IMR-90 (cell line): ENCODE measurements around the gene MED17. TPM values are rescaled to one million over a fixed set of nuclear protein-coding genes. Genes with fewer than 3 reads are reported as not detected.

Experiments
- ATAC-seq: fragments of 200-7000 bp; cut with Tn5 transposase; 2 replicates; pipeline ENCODE4 v1.9.1; 2020; ENCODE audit warnings: low read depth, mild to moderate bottlenecking, moderate library complexity
- BruUV-seq: library from RNA; stranded (reverse); fragments of 400-500 nt; replicated peaks from 2 replicates; lab custom pipeline; 2021; lab: Mats Ljungman, UMichigan
- CTCF ChIA-PET: fragments of 300-600 bp; formaldehyde crosslinking; extraction: SDS; loops from one replicate; lab custom pipeline; 2021; ENCODE audit warnings: antibody characterized with exemption; lab: Yijun Ruan, JAX
- POLR2A ChIA-PET: fragments of 300-600 bp; sonication (Branson Sonifier 250); formaldehyde crosslinking; loops from one replicate; lab custom pipeline; 2022; ENCODE audit warnings: antibody characterized with exemption; ENCODE audit not compliant: unreplicated experiment; lab: Charles Lee
- DNase-seq: peaks from one replicate; pipeline ENCODE4 v3.0.0; 2013
- H2AFZ ChIP-seq: replicated peaks from 2 replicates; pipeline ENCODE3; 2013; ENCODE audit warnings: low read length, mild to moderate bottlenecking; ENCODE audit not compliant: poor library complexity
- H2AK5ac ChIP-seq: 2 replicates; pipeline ENCODE4 v1.6.1; 2013; ENCODE audit warnings: low read depth, low read length, inconsistent platforms
- H2AK9ac ChIP-seq: replicated peaks from 2 replicates; pipeline ENCODE3; 2013; ENCODE audit warnings: mild to moderate bottlenecking, low read depth, low read length, moderate library complexity; ENCODE audit not compliant: poor library complexity
- H2BK120ac ChIP-seq: 2 replicates; pipeline ENCODE4 v1.6.1; 2013; ENCODE audit warnings: low read depth, low read length, inconsistent platforms
- H2BK15ac ChIP-seq: 3 replicates; pipeline ENCODE4 v1.6.1; 2013; ENCODE audit warnings: low read depth, low read length, inconsistent platforms
- H2BK20ac ChIP-seq: 2 replicates; pipeline ENCODE4 v1.6.1; 2013; ENCODE audit warnings: low read depth, mild to moderate bottlenecking, inconsistent platforms, low read length, moderate library complexity
- H2BK5ac ChIP-seq: 2 replicates; pipeline ENCODE4 v1.6.1; 2013; ENCODE audit warnings: mild to moderate bottlenecking, low read depth, low read length, inconsistent platforms; ENCODE audit not compliant: poor library complexity, severe bottlenecking
- H3K14ac ChIP-seq: replicated peaks from 2 replicates; pipeline ENCODE4 v1.6.1; 2013; ENCODE audit warnings: low read depth, low read length, inconsistent platforms
- H3K18ac ChIP-seq: 2 replicates; pipeline ENCODE4 v1.6.1; 2013; ENCODE audit warnings: low read depth, low read length, control low read depth
- H3K23ac ChIP-seq: 2 replicates; pipeline ENCODE4 v1.6.1; 2013; ENCODE audit warnings: low read depth, low read length, inconsistent platforms
- H3K27ac ChIP-seq: 2 replicates; pipeline ENCODE4 v1.5.1; 2013; ENCODE audit warnings: mild to moderate bottlenecking, control low read depth, low read length; ENCODE audit not compliant: insufficient read depth
- H3K27me3 ChIP-seq: 2 replicates; pipeline ENCODE4 v1.6.1; 2013; ENCODE audit warnings: low read length; ENCODE audit not compliant: control insufficient read depth, insufficient read depth
- H3K36me3 ChIP-seq: 2 replicates; pipeline ENCODE4 v1.6.1; 2013; ENCODE audit warnings: low read length, mixed read lengths; ENCODE audit not compliant: control insufficient read depth, insufficient read depth
- H3K4ac ChIP-seq: 2 replicates; pipeline ENCODE4 v1.6.1; 2013; ENCODE audit warnings: low read depth, low read length, inconsistent platforms
- H3K4me1 ChIP-seq: 2 replicates; pipeline ENCODE4 v1.6.1; 2013; ENCODE audit warnings: low read length, mixed read lengths; ENCODE audit not compliant: control insufficient read depth, insufficient read depth
- H3K4me2 ChIP-seq: 2 replicates; pipeline ENCODE4 v1.6.1; 2013; ENCODE audit warnings: low read depth, mild to moderate bottlenecking, control low read depth, low read length, moderate library complexity
- H3K4me3 ChIP-seq: 2 replicates; pipeline ENCODE4 v1.5.1; 2013; ENCODE audit warnings: low read depth, mild to moderate bottlenecking, control low read depth, low read length, moderate library complexity; ENCODE audit not compliant: insufficient read depth
- H3K56ac ChIP-seq: 2 replicates; pipeline ENCODE4 v1.6.1; 2013; ENCODE audit warnings: low read length, inconsistent platforms; ENCODE audit not compliant: insufficient read depth; ENCODE audit errors: extremely low read depth
- H3K79me1 ChIP-seq, 2 experiments: 2 replicates each; pipeline ENCODE4 v1.6.1; 2013; ENCODE audit warnings: low read length in 2 of 2, inconsistent platforms in 1 of 2, low read depth in 1 of 2
- H3K9ac ChIP-seq: 2 replicates; pipeline ENCODE4 v1.6.1; 2013; ENCODE audit warnings: low read depth, low read length, control low read depth
- H3K9me1 ChIP-seq: 2 replicates; pipeline ENCODE4 v1.6.1; 2013; ENCODE audit warnings: low read length, inconsistent platforms; ENCODE audit not compliant: insufficient read depth
- H3K9me3 ChIP-seq: 2 replicates; pipeline ENCODE4 v1.6.1; 2013; ENCODE audit warnings: low read length; ENCODE audit not compliant: control insufficient read depth, insufficient read depth
- H4K20me1 ChIP-seq: 2 replicates; pipeline ENCODE4 v1.6.1; 2013; ENCODE audit warnings: low read length, inconsistent platforms; ENCODE audit not compliant: insufficient read depth
- H4K5ac ChIP-seq: 2 replicates; pipeline ENCODE4 v1.6.1; 2013; ENCODE audit warnings: mild to moderate bottlenecking, low read depth, low read length, control low read depth
- H4K8ac ChIP-seq, 2 experiments: 2 replicates each; pipeline ENCODE4 v1.6.1; 2013; ENCODE audit warnings: low read depth in 2 of 2, low read length in 2 of 2, control low read depth in 1 of 2, inconsistent platforms in 1 of 2
- H4K91ac ChIP-seq: 2 replicates; pipeline ENCODE4 v1.6.1; 2013; ENCODE audit warnings: low read depth, low read length, inconsistent platforms; ENCODE audit not compliant: insufficient read depth
- BHLHE40 ChIP-seq: fragments of 150-350 bp; IDR thresholded peaks from 2 replicates; pipeline ENCODE4 v1.6.1; 2016; ENCODE audit warnings: mild to moderate bottlenecking, low read depth, low read length
- CHD1 ChIP-seq: IDR thresholded peaks from 2 replicates; pipeline ENCODE4 v1.6.1; 2012; ENCODE audit warnings: low read depth, low read length, improper control_type of control experiment
- MAFK ChIP-seq: IDR thresholded peaks from 2 replicates; pipeline ENCODE4 v1.6.1; 2012; ENCODE audit warnings: low read depth, low read length, improper control_type of control experiment
- MAZ ChIP-seq: IDR thresholded peaks from 2 replicates; pipeline ENCODE4 v1.6.1; 2012; ENCODE audit warnings: low read depth, mild to moderate bottlenecking, low read length, improper control_type of control experiment, moderate library complexity, borderline replicate concordance
- RFX5 ChIP-seq: IDR thresholded peaks from 2 replicates; pipeline ENCODE4 v1.8.0; 2012; ENCODE audit warnings: low read depth, mild to moderate bottlenecking, low read length, moderate library complexity
- WGBS, 2 experiments: methylation state at CpG; one replicate each; pipeline versions ENCODE4 v1.1.5 to v1.1.7; 2013; ENCODE audit warnings: missing lambda C conversion rate in 2 of 2; ENCODE audit not compliant: insufficient read length in 1 of 2; ENCODE audit errors: extremely low coverage in 2 of 2; 5-methylcytosine and 5-hydroxymethylcytosine counted together
- dilution Hi-C: fragments of 300-500 bp; cut with HindIII; formaldehyde crosslinking; loops from one replicate; pipeline ENCODE4 v1.14.3; 2018; ENCODE audit warnings: low sequenced_read_pairs; ENCODE audit not compliant: unreplicated experiment
- in situ Hi-C: fragments of 300-500 bp; cut with MboI; formaldehyde crosslinking; loops from 3 replicates; pipeline ENCODE4 v1.14.3; 2019; ENCODE audit warnings: low sequenced_read_pairs, inconsistent platforms, mixed read lengths
- intact Hi-C: fragments of 100-400 bp; cut with micrococcal nuclease; formaldehyde crosslinking; loops from 2 replicates; pipeline ENCODE4 v1.10.0; 2022
- polyA plus RNA-seq, 3 experiments: library from polyadenylated mRNA; depleted of rRNA; stranded (reverse); fragments of >200 nt; gene quantifications; 2 replicates each; pipeline ENCODE4 v1.2.3, GENCODE V29; 2012; ENCODE audit warnings: low replicate concordance in 1 of 3
- total RNA-seq: library from RNA; depleted of rRNA; stranded (reverse); fragments of >200 nt; gene quantifications from 2 replicates; pipeline ENCODE4 v1.2.3, GENCODE V29; 2012

MED17 gene
- total and polyA plus RNA-seq, 2 of the 4 experiments (the other 2 are of a cell fraction): 20.0 to 23.3 TPM

- H4K91ac ChIP-seq: no peak overlapping the region
- H4K8ac ChIP-seq: no peak overlapping the region
- WGBS, 2 experiments: 60% methylated on average over 1 of the region's 2 CpGs; no CpG with 5 or more reads in 1 of the 2 experiments
- H4K20me1 ChIP-seq: no peaks in the 10 kb centered on the region
- H3K4me1 ChIP-seq: no peaks in the 10 kb centered on the region
- H2AK5ac ChIP-seq: no peak overlapping the region
- DNase-seq (no peak), ATAC-seq (no peak)
- no peaks in the 10 kb centered on the region for H3K36me3 ChIP-seq
- H3K9me3 ChIP-seq: no peaks in the 10 kb centered on the region
- no peak overlapping the region for H2BK15ac ChIP-seq
- H3K18ac ChIP-seq: no peak overlapping the region
- H3K14ac ChIP-seq: no peak overlapping the region
- H2AK9ac ChIP-seq: no peak overlapping the region
- no peak overlapping the region for H3K27ac ChIP-seq
- no peaks in the 10 kb centered on the region; the same call in 1 of the 2 replicates for H3K9me1 ChIP-seq
- intact Hi-C loops (no loop called here), in situ Hi-C loops (no loop called here), dilution Hi-C loops (no loop called here)
- no peak overlapping the region for H3K4me3 ChIP-seq
- no peak overlapping the region for H2BK120ac ChIP-seq
- H2BK20ac ChIP-seq: no peak overlapping the region
- no peak overlapping the region for H3K9ac ChIP-seq
- no peak overlapping the region for H2AFZ ChIP-seq
- ChIA-PET POLR2A (no interaction called here), CTCF (no interaction called here)
- H3K23ac ChIP-seq: no peak overlapping the region
- no peak overlapping the region for H3K56ac ChIP-seq
- H3K79me1 ChIP-seq: no peaks in the 10 kb centered on the region
- peaks cover 2% of the 10 kb centered on the region; the same call in 1 of the 2 replicates for H3K27me3 ChIP-seq
- H3K4me2 ChIP-seq: no peak overlapping the region
- H2BK5ac ChIP-seq: no peak overlapping the region
- TF ChIP-seq CHD1 (no peak), MAZ (no peak), RFX5 (no peak), MAFK (no peak), BHLHE40 (no peak)
- no TSS peak for BruUV-seq
- H3K4ac ChIP-seq: no peak overlapping the region
- H4K5ac ChIP-seq: no peak overlapping the region
These were observed 56.1 kb downstream of the MED17 start for GRCh38 chr11:93840180-93840579.
